ENCODE results near the gene CD109.
"Not testable (repeated sequence)": the region's sequence is repeated elsewhere in the genome, so short reads cannot be mapped to it uniquely, and the experiment has no call there.

CD109 gene

GRCh38 chr6:73671911-73672685 lies 23.9 kb upstream of the CD109 start:
- Mint-ChIP-seq H3K4me3 (no peak overlapping the region), H3K27ac (no peak overlapping the region), H3K4me1 (ENCODE audit: low read depth) (no peaks in the 10 kb centered on the region), H3K9me3 (no peaks in the 10 kb centered on the region), H3K36me3 (ENCODE audit: low read depth) (no peaks in the 10 kb centered on the region), H3K27me3 (ENCODE audit: low read depth) (peaks cover 22% of the 10 kb centered on the region)

- Mint-ChIP-seq H3K36me3 (ENCODE audit: low read depth) (no peaks in the 10 kb centered on the region), H3K27ac (no peak overlapping the region), H3K4me1 (ENCODE audit: low read depth) (no peaks in the 10 kb centered on the region), H3K4me3 (no peak overlapping the region), H3K9me3 (no peaks in the 10 kb centered on the region), H3K27me3 (ENCODE audit: low read depth) (peaks cover 5% of the 10 kb centered on the region)
Measured at GRCh38 chr6:73675466-73676098, 20.4 kb upstream of the CD109 start.

- H3K27me3 Mint-ChIP-seq (ENCODE audit: low read depth), result no peaks in the 10 kb centered on the region
- H3K27ac Mint-ChIP-seq, result no peak overlapping the region
- peaks cover 14% of the 10 kb centered on the region for H3K9me3 Mint-ChIP-seq
- no peaks in the 10 kb centered on the region for H3K4me1 Mint-ChIP-seq (ENCODE audit: low read depth)
- no peaks in the 10 kb centered on the region for H3K36me3 Mint-ChIP-seq (ENCODE audit: low read depth)
- H3K4me3 Mint-ChIP-seq, result no peak overlapping the region
Measured at GRCh38 chr6:73679009-73679408, 17.0 kb upstream of the CD109 start.

GRCh38 chr6:73679846-73680245 lies 16.2 kb upstream of the CD109 start:
- not testable (repeated sequence) for H3K4me3 Mint-ChIP-seq; H3K4me1 Mint-ChIP-seq (ENCODE audit: low read depth); H3K27ac Mint-ChIP-seq; H3K36me3 Mint-ChIP-seq (ENCODE audit: low read depth); H3K27me3 Mint-ChIP-seq (ENCODE audit: low read depth)
- H3K9me3 Mint-ChIP-seq, result peaks cover 17% of the 10 kb centered on the region

- peaks cover 17% of the 10 kb centered on the region for H3K9me3 Mint-ChIP-seq
- no peaks in the 10 kb centered on the region for H3K4me1 Mint-ChIP-seq (ENCODE audit: low read depth)
- H3K27me3 Mint-ChIP-seq (ENCODE audit: low read depth), result no peaks in the 10 kb centered on the region
- H3K4me3 Mint-ChIP-seq, result no peak overlapping the region
- H3K36me3 Mint-ChIP-seq (ENCODE audit: low read depth), result no peaks in the 10 kb centered on the region
- no peak overlapping the region for H3K27ac Mint-ChIP-seq
Measured at GRCh38 chr6:73680289-73680918, 15.6 kb upstream of the CD109 start.

GRCh38 chr6:73683574-73683973 lies 12.4 kb upstream of the CD109 start:
- H3K27ac Mint-ChIP-seq; H3K4me1 Mint-ChIP-seq (ENCODE audit: low read depth); H3K36me3 Mint-ChIP-seq (ENCODE audit: low read depth); H3K4me3 Mint-ChIP-seq: not testable (repeated sequence)
- peaks cover 27% of the 10 kb centered on the region for H3K27me3 Mint-ChIP-seq (ENCODE audit: low read depth)
- H3K9me3 Mint-ChIP-seq, result peaks cover 17% of the 10 kb centered on the region

GRCh38 chr6:73688351-73688750 lies 7.7 kb upstream of the CD109 start:
- Mint-ChIP-seq H3K4me3 (no peak overlapping the region), H3K9me3 (peaks cover 14% of the 10 kb centered on the region), H3K4me1 (ENCODE audit: low read depth) (no peaks in the 10 kb centered on the region), H3K27me3 (ENCODE audit: low read depth) (peaks cover 27% of the 10 kb centered on the region), H3K36me3 (ENCODE audit: low read depth) (peaks cover 4% of the 10 kb centered on the region), H3K27ac (no peak overlapping the region)

- H3K27me3 Mint-ChIP-seq (ENCODE audit: low read depth), result peaks cover 27% of the 10 kb centered on the region
- H3K9me3 Mint-ChIP-seq, result peaks cover 6% of the 10 kb centered on the region
- H3K4me3 Mint-ChIP-seq, result no peak overlapping the region
- peaks cover 4% of the 10 kb centered on the region for H3K36me3 Mint-ChIP-seq (ENCODE audit: low read depth)
- peaks cover 7% of the 10 kb centered on the region for H3K4me1 Mint-ChIP-seq (ENCODE audit: low read depth)
- H3K27ac Mint-ChIP-seq, result no peak overlapping the region
Measured at GRCh38 chr6:73690056-73690455, 5.9 kb upstream of the CD109 start.

- no peak overlapping the region for H3K4me3 Mint-ChIP-seq
- peaks cover 6% of the 10 kb centered on the region for H3K9me3 Mint-ChIP-seq
- peaks cover 15% of the 10 kb centered on the region for H3K4me1 Mint-ChIP-seq (ENCODE audit: low read depth)
- H3K27ac Mint-ChIP-seq, result no peak overlapping the region
- H3K36me3 Mint-ChIP-seq (ENCODE audit: low read depth), result peaks cover 8% of the 10 kb centered on the region
- peaks cover 18% of the 10 kb centered on the region for H3K27me3 Mint-ChIP-seq (ENCODE audit: low read depth)
Measured at GRCh38 chr6:73691512-73691911, 4.5 kb upstream of the CD109 start.

GRCh38 chr6:73694711-73695411 lies 1.1 kb upstream of the CD109 start:
- H3K36me3 Mint-ChIP-seq (ENCODE audit: low read depth), result peaks cover 26% of the 10 kb centered on the region
- peaks cover 6% of the 10 kb centered on the region for H3K9me3 Mint-ChIP-seq
- H3K4me1 Mint-ChIP-seq (ENCODE audit: low read depth), result peaks cover 35% of the 10 kb centered on the region
- H3K27me3 Mint-ChIP-seq (ENCODE audit: low read depth), result no peaks in the 10 kb centered on the region
- peak overlapping the region; percentile 89 for H3K4me3 Mint-ChIP-seq
- H3K27ac Mint-ChIP-seq, result peak overlapping the region; percentile 92

- Mint-ChIP-seq H3K9me3 (peaks cover 6% of the 10 kb centered on the region), H3K4me1 (ENCODE audit: low read depth) (peaks cover 39% of the 10 kb centered on the region), H3K36me3 (ENCODE audit: low read depth) (peaks cover 32% of the 10 kb centered on the region), H3K27ac (peak overlapping the region; percentile 91), H3K4me3 (peak overlapping the region; percentile 89), H3K27me3 (ENCODE audit: low read depth) (no peaks in the 10 kb centered on the region)
Measured at GRCh38 chr6:73696966-73697655, 1.1 kb downstream of the CD109 start.

- Mint-ChIP-seq H3K4me3 (no peak overlapping the region), H3K27me3 (ENCODE audit: low read depth) (no peaks in the 10 kb centered on the region), H3K9me3 (no peaks in the 10 kb centered on the region), H3K36me3 (ENCODE audit: low read depth) (peaks cover 41% of the 10 kb centered on the region), H3K27ac (no peak overlapping the region), H3K4me1 (ENCODE audit: low read depth) (peaks cover 43% of the 10 kb centered on the region)
Measured at GRCh38 chr6:73699676-73700459, 3.9 kb downstream of the CD109 start.

- Mint-ChIP-seq H3K36me3 (ENCODE audit: low read depth) (peaks cover 34% of the 10 kb centered on the region), H3K4me3 (no peak overlapping the region), H3K4me1 (ENCODE audit: low read depth) (peaks cover 27% of the 10 kb centered on the region), H3K9me3 (no peaks in the 10 kb centered on the region), H3K27ac (no peak overlapping the region), H3K27me3 (ENCODE audit: low read depth) (no peaks in the 10 kb centered on the region)
Measured at GRCh38 chr6:73702444-73702843, 6.4 kb downstream of the CD109 start.
